Measurements from ENCODE around the gene ELK4. TPM values are rescaled to one million over a fixed set of nuclear protein-coding genes. Genes with fewer than 3 reads are reported as not detected.
A peak's percentile ranks its signal among the peaks of the same experiment; 100 is the strongest.

The ELK4 gene
- total and polyA plus RNA-seq, 7 donors, result 2.4 to 21.0 (median 18.6) TPM

DNA sequence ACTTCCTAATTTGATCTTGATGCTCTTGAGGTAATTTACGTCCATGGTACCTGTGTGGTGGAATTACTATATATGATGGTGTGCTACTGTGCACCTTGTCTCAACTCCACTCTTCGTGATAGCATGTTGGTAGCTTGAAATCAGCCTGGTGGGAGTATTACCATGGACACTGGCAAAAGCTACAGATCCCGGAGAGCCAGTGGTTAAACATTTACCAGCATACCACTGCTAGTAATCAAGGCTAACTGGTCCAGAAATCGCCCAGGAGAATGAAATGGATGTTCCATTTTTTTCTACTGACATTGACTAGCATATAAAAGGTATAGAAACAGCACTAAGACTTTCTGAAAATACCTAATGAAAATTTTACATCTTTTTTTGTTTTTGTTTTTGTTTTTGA lies 30.6 kb downstream of the ELK4 start:
- no peak overlapping the region for H3K4me3 ChIP-seq
- TF ChIP-seq EP300 (IDR thresholded peaks at IDR 0.05) (no peak), POLR2AphosphoS5 (IDR thresholded peaks at IDR 0.05) (no peak), POLR2A (IDR thresholded peaks at IDR 0.05) (no peak)
- TF ChIP-seq, protein P1, sequence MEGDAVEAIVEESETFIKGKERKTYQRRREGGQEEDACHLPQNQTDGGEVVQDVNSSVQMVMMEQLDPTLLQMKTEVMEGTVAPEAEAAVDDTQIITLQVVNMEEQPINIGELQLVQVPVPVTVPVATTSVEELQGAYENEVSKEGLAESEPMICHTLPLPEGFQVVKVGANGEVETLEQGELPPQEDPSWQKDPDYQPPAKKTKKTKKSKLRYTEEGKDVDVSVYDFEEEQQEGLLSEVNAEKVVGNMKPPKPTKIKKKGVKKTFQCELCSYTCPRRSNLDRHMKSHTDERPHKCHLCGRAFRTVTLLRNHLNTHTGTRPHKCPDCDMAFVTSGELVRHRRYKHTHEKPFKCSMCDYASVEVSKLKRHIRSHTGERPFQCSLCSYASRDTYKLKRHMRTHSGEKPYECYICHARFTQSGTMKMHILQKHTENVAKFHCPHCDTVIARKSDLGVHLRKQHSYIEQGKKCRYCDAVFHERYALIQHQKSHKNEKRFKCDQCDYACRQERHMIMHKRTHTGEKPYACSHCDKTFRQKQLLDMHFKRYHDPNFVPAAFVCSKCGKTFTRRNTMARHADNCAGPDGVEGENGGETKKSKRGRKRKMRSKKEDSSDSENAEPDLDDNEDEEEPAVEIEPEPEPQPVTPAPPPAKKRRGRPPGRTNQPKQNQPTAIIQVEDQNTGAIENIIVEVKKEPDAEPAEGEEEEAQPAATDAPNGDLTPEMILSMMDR (IDR thresholded peaks at IDR 0.05), result no peak
- intact Hi-C loops (cut with DNase I), result no loop called here
- H3K36me3 ChIP-seq, result peaks cover 0 to 4% (median 0%) of the 10 kb centered on the region in 4 donors
- WGBS, 2 donors, result 46 to 71% methylated on average over 4 of the region's 4 CpGs
- H3K9me3 ChIP-seq, result no peaks in the 10 kb centered on the region
- DNase-seq, result no peak
- H3K4me1 ChIP-seq, result peaks cover 0 to 27% (median 21%) of the 10 kb centered on the region in 4 donors
- no peak overlapping the region for H3K27ac ChIP-seq
- H3K27me3 ChIP-seq, result no peaks in the 10 kb centered on the region

DNA sequence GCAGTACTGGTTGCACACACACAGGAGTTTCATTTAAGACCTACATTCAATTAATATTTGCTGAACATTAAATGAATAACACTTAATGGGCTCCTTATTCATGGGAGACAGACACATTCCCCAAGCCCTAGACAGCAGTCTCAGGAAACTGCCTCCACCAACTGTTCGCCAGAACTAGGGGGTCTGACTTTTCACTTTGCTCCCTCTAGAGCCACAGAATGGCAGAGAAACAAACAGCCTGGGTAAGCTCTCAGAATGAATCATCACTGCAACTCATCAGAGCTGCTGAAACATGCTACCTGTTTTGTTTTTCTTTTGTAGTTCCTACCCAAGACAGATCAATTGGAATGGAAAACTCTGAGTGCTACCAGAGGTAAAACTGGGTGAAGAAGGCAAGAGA lies 31.7 kb downstream of the ELK4 start:
- DNase-seq, result no peak
- peaks cover 0 to 27% (median 21%) of the 10 kb centered on the region in 4 donors for H3K4me1 ChIP-seq
- peak overlapping the region; percentile 61 to 70 (median 63) for H3K27ac ChIP-seq
- intact Hi-C loops (cut with DNase I), result no loop called here
- WGBS, 2 donors, result 69 to 75% methylated on average over 1 of the region's 1 CpG
- TF ChIP-seq POLR2A (IDR thresholded peaks at IDR 0.05) (no peak), EP300 (IDR thresholded peaks at IDR 0.05) (no peak), POLR2AphosphoS5 (IDR thresholded peaks at IDR 0.05) (no peak)
- TF ChIP-seq, protein P1 (IDR thresholded peaks at IDR 0.05), result no peak
- H3K4me3 ChIP-seq, result no peak overlapping the region
- H3K27me3 ChIP-seq, result no peaks in the 10 kb centered on the region
- no peaks in the 10 kb centered on the region for H3K9me3 ChIP-seq
- H3K36me3 ChIP-seq, result peaks cover 0 to 4% (median 0%) of the 10 kb centered on the region in 4 donors

DNA sequence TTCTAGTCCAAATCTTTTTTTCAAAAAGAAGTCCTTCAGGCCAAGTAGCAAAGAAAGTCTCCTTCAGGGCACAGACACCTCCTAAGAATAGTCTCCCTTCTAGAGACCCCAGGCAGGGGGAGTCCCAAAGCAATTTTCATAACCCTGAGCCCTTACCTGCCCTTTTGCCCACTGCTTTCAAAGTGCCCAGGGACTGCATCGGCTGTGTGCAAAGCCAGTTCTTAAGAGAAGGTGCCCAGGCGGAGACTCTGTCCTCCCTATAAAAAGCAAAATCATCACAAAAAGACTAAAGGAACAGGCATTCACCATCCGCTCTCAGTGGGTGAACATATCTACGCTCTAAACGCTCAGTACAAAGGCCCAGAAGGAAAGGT lies 32.2 kb downstream of the ELK4 start:
- peaks cover 0 to 27% (median 21%) of the 10 kb centered on the region in 4 donors for H3K4me1 ChIP-seq
- H3K27me3 ChIP-seq, result no peaks in the 10 kb centered on the region
- no peaks in the 10 kb centered on the region for H3K9me3 ChIP-seq
- H3K27ac ChIP-seq, result peak overlapping the region; percentile 61 to 70 (median 63)
- intact Hi-C loops (cut with DNase I), result no loop called here
- 76 to 81% methylated on average over 5 of the region's 5 CpGs for WGBS, 2 donors
- peak; percentile 45 for DNase-seq
- no peak for TF ChIP-seq POLR2AphosphoS5 (IDR thresholded peaks at IDR 0.05)
- no peak for TF ChIP-seq POLR2A (IDR thresholded peaks at IDR 0.05)
- TF ChIP-seq, protein P1 (IDR thresholded peaks at IDR 0.05), result no peak
- TF ChIP-seq EP300 (IDR thresholded peaks at IDR 0.05), result no peak
- peaks cover 0 to under 1% (median 0%) of the 10 kb centered on the region in 4 donors for H3K36me3 ChIP-seq
- H3K4me3 ChIP-seq, result no peak overlapping the region

DNA sequence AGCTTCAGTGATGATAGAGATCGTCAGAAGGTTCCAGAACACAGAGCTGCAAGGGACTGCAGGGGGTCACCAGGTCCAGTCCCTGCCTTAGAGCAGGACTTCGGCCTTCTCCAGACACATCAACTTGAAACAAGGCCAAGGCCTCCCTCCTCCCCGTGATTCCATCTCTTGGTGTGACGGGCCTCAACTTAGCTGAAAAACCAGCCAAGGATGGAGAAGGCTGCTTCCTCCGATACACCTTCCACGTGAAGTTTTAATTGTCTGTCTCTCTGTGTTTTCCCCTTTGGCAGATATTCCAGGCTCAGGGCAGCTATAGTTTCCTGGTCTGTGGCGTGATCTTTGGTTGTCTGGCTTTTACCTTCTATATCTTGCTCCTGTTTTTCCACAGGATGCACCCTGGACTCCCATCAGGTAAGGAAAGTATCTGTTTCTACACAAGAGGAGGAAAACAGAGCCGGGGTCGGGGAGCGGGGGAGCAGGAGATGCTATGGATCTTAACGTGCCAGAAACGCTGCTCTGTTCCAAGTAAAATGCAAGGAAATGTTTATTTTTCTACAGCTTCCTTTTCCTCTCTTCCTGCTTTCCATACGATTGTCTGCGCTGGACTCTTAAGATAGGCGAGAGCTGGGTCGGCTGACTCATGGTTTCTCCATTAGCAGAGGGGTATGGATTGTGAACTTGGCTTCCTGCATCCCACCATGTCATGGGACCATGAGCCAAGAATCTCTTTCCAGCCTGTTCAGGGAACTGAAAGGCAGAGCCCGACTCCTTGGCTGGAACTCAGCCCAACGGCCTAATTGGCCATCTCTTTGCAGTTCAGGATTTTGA lies 32.8 kb downstream of the ELK4 start:
- Histone ChIP-seq H3K9me3 (no peaks in the 10 kb centered on the region), H3K27ac (peak overlapping the region; percentile 61 to 70 (median 63)), H3K36me3 (no peaks in the 10 kb centered on the region), H3K27me3 (no peaks in the 10 kb centered on the region), H3K4me1 (peaks cover 0 to 27% (median 21%) of the 10 kb centered on the region in 4 donors), H3K4me3 (peak overlapping the region in 1 of 4 donors; percentile 9)
- TF ChIP-seq EP300 (IDR thresholded peaks at IDR 0.05) (no peak), POLR2AphosphoS5 (IDR thresholded peaks at IDR 0.05) (peak in 3 of 4 donors; percentile 12 to 62 (median 51))
- DNase-seq, result peak; percentile 88
- 27 to 54% methylated on average over 18 of the region's 18 CpGs for WGBS, 2 donors
- intact Hi-C loops (cut with DNase I), result no loop called here

DNA sequence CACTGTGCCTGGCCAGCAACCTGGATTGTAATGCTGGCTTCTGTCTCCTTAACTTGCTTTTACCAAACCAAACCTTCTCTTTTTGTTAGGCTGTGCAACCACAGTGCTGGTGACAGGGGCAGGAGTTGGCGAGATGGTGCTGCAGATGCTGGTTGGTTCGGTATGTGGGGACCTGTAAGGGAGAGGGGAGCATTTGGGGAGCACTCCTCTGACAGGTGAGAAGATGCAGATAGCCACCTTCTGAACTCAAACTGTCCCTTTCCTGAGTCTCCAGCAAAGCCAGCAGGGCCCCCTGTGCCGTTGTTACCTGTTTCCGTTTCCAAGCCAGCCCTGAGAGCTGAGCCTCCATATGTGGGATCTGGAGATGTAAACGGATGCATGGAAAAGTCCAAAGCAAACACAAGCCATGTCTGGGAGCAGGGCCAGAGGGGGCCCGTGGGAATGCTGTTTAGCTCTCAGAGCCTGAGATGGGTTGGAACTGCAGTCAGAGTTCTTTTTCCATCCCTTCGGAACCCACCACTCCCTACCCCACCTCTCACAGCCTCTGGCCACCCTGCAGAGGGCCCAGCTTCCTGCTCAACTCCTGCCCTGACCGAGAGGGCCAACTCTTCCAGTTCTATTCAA lies 34.0 kb downstream of the ELK4 start:
- intact Hi-C loops (cut with DNase I), result no loop called here
- DNase-seq, result peak; percentile 58
- no peak for TF ChIP-seq POLR2AphosphoS5 (IDR thresholded peaks at IDR 0.05)
- Histone ChIP-seq H3K36me3 (no peaks in the 10 kb centered on the region), H3K27ac (no peak overlapping the region), H3K4me1 (peaks cover 0 to 27% (median 21%) of the 10 kb centered on the region in 4 donors), H3K27me3 (no peaks in the 10 kb centered on the region), H3K4me3 (no peak overlapping the region), H3K9me3 (no peaks in the 10 kb centered on the region)
- 76 to 80% methylated on average over 8 of the region's 8 CpGs for WGBS, 2 donors

Data from sigmoid colon (tissue), 7 donors.